Measurements from ENCODE around the gene MAGI3. TPM values are rescaled to one million over a fixed set of nuclear protein-coding genes. Genes with fewer than 3 reads are reported as not detected.
"Not testable (repeated sequence)": the region's sequence is repeated elsewhere in the genome, so short reads cannot be mapped to it uniquely, and the experiment has no call there.

Gene MAGI3
- total and polyA plus RNA-seq, 7 donors: 11.4 to 22.5 (median 18.9) TPM

GRCh38 chr1:113551728-113552127, 161.4 kb downstream of the MAGI3 start:
- no peak overlapping the region for H3K4me3 ChIP-seq
- TF ChIP-seq POLR2AphosphoS5 (IDR thresholded peaks at IDR 0.05) (no peak), CTCF (IDR thresholded peaks at IDR 0.05) (no peak), POLR2A (IDR thresholded peaks at IDR 0.05) (no peak), EP300 (IDR thresholded peaks at IDR 0.05) (no peak)
- H3K36me3 ChIP-seq: no peaks in the 10 kb centered on the region
- H3K9me3 ChIP-seq: peaks cover 0 to 2% (median 0%) of the 10 kb centered on the region in 4 donors
- no peaks in the 10 kb centered on the region for H3K4me1 ChIP-seq
- intact Hi-C loops (cut with DNase I): no loop called here
- H3K27me3 ChIP-seq: no peaks in the 10 kb centered on the region
- no peak overlapping the region for H3K27ac ChIP-seq
- DNase-seq: no peak
- 92 to 95% methylated on average over 1 of the region's 1 CpG for WGBS, 2 donors

GRCh38 chr1:113552244-113552643, 161.9 kb downstream of the MAGI3 start:
- H3K27ac ChIP-seq: no peak overlapping the region
- WGBS, 2 donors: 86 to 91% methylated on average over 1 of the region's 1 CpG
- TF ChIP-seq POLR2AphosphoS5 (IDR thresholded peaks at IDR 0.05): no peak
- TF ChIP-seq POLR2A (IDR thresholded peaks at IDR 0.05): no peak
- TF ChIP-seq EP300 (IDR thresholded peaks at IDR 0.05): no peak
- intact Hi-C loops (cut with DNase I): no loop called here
- no peaks in the 10 kb centered on the region for H3K4me1 ChIP-seq
- H3K27me3 ChIP-seq: no peaks in the 10 kb centered on the region
- no peaks in the 10 kb centered on the region for H3K36me3 ChIP-seq
- no peak overlapping the region for H3K4me3 ChIP-seq
- H3K9me3 ChIP-seq: peaks cover 0 to 2% (median 0%) of the 10 kb centered on the region in 4 donors
- DNase-seq: no peak

- intact Hi-C loops (cut with DNase I): no loop called here
- H3K27ac ChIP-seq: no peak overlapping the region
- no peaks in the 10 kb centered on the region for H3K27me3 ChIP-seq
- WGBS, 2 donors: 93 to 96% methylated on average over 2 of the region's 2 CpGs
- TF ChIP-seq POLR2A (IDR thresholded peaks at IDR 0.05) (no peak), CTCF (IDR thresholded peaks at IDR 0.05) (no peak), EP300 (IDR thresholded peaks at IDR 0.05) (no peak), POLR2AphosphoS5 (IDR thresholded peaks at IDR 0.05) (no peak)
- no peak overlapping the region for H3K4me3 ChIP-seq
- DNase-seq: no peak
- peaks cover 0 to 2% (median 0%) of the 10 kb centered on the region in 4 donors for H3K9me3 ChIP-seq
- H3K4me1 ChIP-seq: no peaks in the 10 kb centered on the region
- H3K36me3 ChIP-seq: no peaks in the 10 kb centered on the region
Observed at GRCh38 chr1:113557187-113557586, 166.9 kb downstream of the MAGI3 start.

GRCh38 chr1:113565621-113566020, 175.3 kb downstream of the MAGI3 start:
- TF ChIP-seq EP300 (IDR thresholded peaks at IDR 0.05) (no peak), POLR2A (IDR thresholded peaks at IDR 0.05) (no peak), POLR2AphosphoS5 (IDR thresholded peaks at IDR 0.05) (no peak), CTCF (IDR thresholded peaks at IDR 0.05) (no peak)
- Histone ChIP-seq H3K36me3 (no peaks in the 10 kb centered on the region), H3K27ac (no peak overlapping the region), H3K4me1 (no peaks in the 10 kb centered on the region), H3K27me3 (no peaks in the 10 kb centered on the region), H3K9me3 (peaks cover 0 to 6% (median 2%) of the 10 kb centered on the region in 4 donors), H3K4me3 (no peak overlapping the region)
- intact Hi-C loops (cut with DNase I): no loop called here
- DNase-seq: no peak

- Histone ChIP-seq H3K27me3 (no peaks in the 10 kb centered on the region), H3K9me3 (peaks cover 0 to 6% (median 2%) of the 10 kb centered on the region in 4 donors), H3K4me3 (no peak overlapping the region), H3K27ac (no peak overlapping the region), H3K4me1 (no peaks in the 10 kb centered on the region), H3K36me3 (no peaks in the 10 kb centered on the region)
- no peak for TF ChIP-seq CTCF (IDR thresholded peaks at IDR 0.05)
- TF ChIP-seq EP300 (IDR thresholded peaks at IDR 0.05): no peak
- no peak for TF ChIP-seq POLR2A (IDR thresholded peaks at IDR 0.05)
- TF ChIP-seq POLR2AphosphoS5 (IDR thresholded peaks at IDR 0.05): no peak
- no peak for DNase-seq
- intact Hi-C loops (cut with DNase I): no loop called here
Observed at GRCh38 chr1:113567427-113567826, 177.1 kb downstream of the MAGI3 start.

GRCh38 chr1:113575744-113576260, 185.5 kb downstream of the MAGI3 start:
- H3K4me3 ChIP-seq; H3K27me3 ChIP-seq; DNase-seq; H3K27ac ChIP-seq; H3K36me3 ChIP-seq; H3K4me1 ChIP-seq; intact Hi-C loops (cut with DNase I); H3K9me3 ChIP-seq: not testable (repeated sequence)
- WGBS, 2 donors: 93 to 94% methylated on average over 6 of the region's 6 CpGs
